K562 (cell line): Measurements from ENCODE around the gene MLXIPL. TPM values are rescaled to one million over a fixed set of nuclear protein-coding genes. Genes with fewer than 3 reads are reported as not detected.

ENCODE experiments used
- ARID2 ChIP-seq: fragments of 450-650 bp; IDR thresholded peaks from 2 replicates; pipeline ENCODE4 v1.6.1; 2017; ENCODE audit warnings: antibody characterized with exemption, mild to moderate bottlenecking
- ASH1L ChIP-seq: fragments of 450-650 bp; IDR thresholded peaks from 2 replicates; pipeline ENCODE4 v1.6.1; 2018; ENCODE audit warnings: borderline replicate concordance, mild to moderate bottlenecking, low read depth; ENCODE audit not compliant: partially characterized antibody
- C11orf30 ChIP-seq: fragments of 450-650 bp; IDR thresholded peaks from 2 replicates; pipeline ENCODE4 v1.6.1; 2016; ENCODE audit warnings: low read depth, mild to moderate bottlenecking
- DNMT1 ChIP-seq: fragments of 450-650 bp; IDR thresholded peaks from 2 replicates; pipeline ENCODE4 v1.6.1; 2016; ENCODE audit warnings: antibody characterized with exemption, mild to moderate bottlenecking
- ELF1 ChIP-seq: fragments of 200-800 bp; sonication (Bioruptor generic); IDR thresholded peaks from 2 replicates; pipeline ENCODE4 v1.6.1; 2016; ENCODE audit warnings: missing genetic modification characterization, missing compliant biosample characterization
- ETV6 ChIP-seq, 3 experiments: fragments of 150-350 bp in 1 of 3; sonication (generic) in 1 of 3; formaldehyde crosslinking in 1 of 3; IDR thresholded peaks; 2 replicates each; pipeline versions ENCODE4 v1.6.1 to v1.8.0; 2014 to 2022; ENCODE audit warnings: borderline replicate concordance in 2 of 3, low read depth in 2 of 3, antibody characterized with exemption in 1 of 3, low read length in 1 of 3, mild to moderate bottlenecking in 1 of 3, missing genetic modification reagents in 1 of 3
- HSF4 ChIP-seq: fragments of 250-450 bp; sonication (Bioruptor Pico); IDR thresholded peaks from 2 replicates; pipeline ENCODE4 v2.1.2; 2022; ENCODE audit warnings: mild to moderate bottlenecking, moderate library complexity, borderline replicate concordance
- MAFF ChIP-seq: IDR thresholded peaks from 2 replicates; pipeline ENCODE4 v1.6.1; 2012; ENCODE audit warnings: low read length, improper control_type of control experiment
- MTA1 ChIP-seq: fragments of 450-650 bp; IDR thresholded peaks from 2 replicates; pipeline ENCODE4 v1.6.1; 2017; ENCODE audit warnings: borderline replicate concordance
- MTF1 ChIP-seq: fragments of 250-450 bp; sonication (Bioruptor Pico); IDR thresholded peaks from 2 replicates; pipeline ENCODE4 v1.9.0; 2021; ENCODE audit warnings: moderate library complexity, mild to moderate bottlenecking, inconsistent platforms, borderline replicate concordance
- PML ChIP-seq: IDR thresholded peaks from 2 replicates; pipeline ENCODE4 v1.6.1; 2012; ENCODE audit warnings: low read length, inconsistent platforms
- POLR2AphosphoS2 ChIP-seq: IDR thresholded peaks from 2 replicates; pipeline ENCODE4 v1.6.1; 2012; ENCODE audit warnings: low read length, improper control_type of control experiment
- POU5F1 ChIP-seq: fragments of 150-350 bp; IDR thresholded peaks from 2 replicates; pipeline ENCODE4 v1.6.1; 2014; ENCODE audit warnings: borderline replicate concordance, low read length, low read depth, mild to moderate bottlenecking; ENCODE audit not compliant: partially characterized antibody
- RBM34 ChIP-seq: fragments of 200-400 bp; formaldehyde crosslinking; IDR thresholded peaks from 2 replicates; pipeline ENCODE4 v1.6.1; 2018; ENCODE audit warnings: low read length, borderline replicate concordance; ENCODE audit not compliant: insufficient read depth
- SP1 ChIP-seq: sonication (generic); formaldehyde crosslinking; IDR thresholded peaks from 2 replicates; pipeline ENCODE4 v1.8.1; 2022; ENCODE audit warnings: mild to moderate bottlenecking, missing genetic modification reagents
- STAT6 ChIP-seq: sonication (generic); formaldehyde crosslinking; IDR thresholded peaks from 2 replicates; pipeline ENCODE4 v1.8.1; 2023; ENCODE audit warnings: mild to moderate bottlenecking, missing genetic modification reagents
- TBL1XR1 ChIP-seq, 2 experiments: IDR thresholded peaks; 2 replicates each; pipeline ENCODE4 v1.6.1; 2012; ENCODE audit warnings: improper control_type of control experiment in 2 of 2, low read length in 2 of 2, mild to moderate bottlenecking in 1 of 2
- ZNF384 ChIP-seq: IDR thresholded peaks from 2 replicates; pipeline ENCODE4 v1.6.1; 2012; ENCODE audit warnings: low read depth, low read length, improper control_type of control experiment
- ZNF584 ChIP-seq: fragments of 200-800 bp; sonication (Bioruptor generic); IDR thresholded peaks from 2 replicates; pipeline ENCODE4 v1.6.1; 2016; ENCODE audit warnings: low read depth, mild to moderate bottlenecking, missing genetic modification characterization, missing compliant biosample characterization
- ZNF695 ChIP-seq: fragments of 450-650 bp; formaldehyde crosslinking; IDR thresholded peaks from 2 replicates; pipeline ENCODE4 v1.4.0; 2020; ENCODE audit warnings: mild to moderate bottlenecking, moderate library complexity
- polyA plus RNA-seq, 8 experiments: library from polyadenylated mRNA; depleted of rRNA in 4 of 8; stranded (reverse) in 5 of 8; unstranded in 3 of 8; fragments of >200 nt; fragmentation: Nextera tagmentation in 2 of 8; fragmentation: Illumina TruSeq in 1 of 8; extraction: Ambion mirVana in 2 of 8; extraction: Trizol in 1 of 8; gene quantifications; 2 replicates each; pipeline versions ENCODE4 v1.2.1 to v1.2.3, GENCODE V29; 2011 to 2014; ENCODE audit warnings: inconsistent platforms in 1 of 8, missing spikeins in 1 of 8
- total RNA-seq, 7 experiments: library from RNA; depleted of rRNA in 6 of 7; stranded (reverse); fragments of >200 nt in 6 of 7; fragmentation: Illumina TruSeq in 2 of 7; extraction: Trizol in 2 of 7; gene quantifications; 2 replicates each; pipeline versions ENCODE4 v1.2.1 to v1.2.3, GENCODE V29; 2011 to 2021; ENCODE audit warnings: low replicate concordance in 1 of 7
- TF ChIP-seq, protein P1 (sequence below): IDR thresholded peaks from 2 replicates; pipeline ENCODE4 v1.6.1; 2011; ENCODE audit warnings: borderline replicate concordance, low read depth, mild to moderate bottlenecking, moderate library complexity, low read length; ENCODE audit not compliant: insufficient read depth, poor library complexity, severe bottlenecking

MLXIPL gene
- total and polyA plus RNA-seq, 9 of the 15 experiments (the other 6 are each of a cell fraction or from before 2014, with no cell fraction given): 0.11 to 18.4 (median 1.4) TPM

- TF ChIP-seq ASH1L: no peak
- no peak for TF ChIP-seq MTF1 (CRISPR knock-in tag)
- TF ChIP-seq ZNF384: no peak
- no peak for TF ChIP-seq SP1 (CRISPR knock-in tag)
- TF ChIP-seq ETV6 (IDR thresholded peaks at IDR 0.05; ENCODE audit: borderline replicate concordance in 1 of 2, low read depth in 2 of 2, low read length in 1 of 2): no peak
- TF ChIP-seq ETV6 (CRISPR knock-in tag; IDR thresholded peaks at IDR 0.05; ENCODE audit: borderline replicate concordance): no peak
- TF ChIP-seq ELF1 (tag): no peak
- TF ChIP-seq POLR2AphosphoS2: no peak
- no peak for TF ChIP-seq C11orf30
- TF ChIP-seq, protein P1, sequence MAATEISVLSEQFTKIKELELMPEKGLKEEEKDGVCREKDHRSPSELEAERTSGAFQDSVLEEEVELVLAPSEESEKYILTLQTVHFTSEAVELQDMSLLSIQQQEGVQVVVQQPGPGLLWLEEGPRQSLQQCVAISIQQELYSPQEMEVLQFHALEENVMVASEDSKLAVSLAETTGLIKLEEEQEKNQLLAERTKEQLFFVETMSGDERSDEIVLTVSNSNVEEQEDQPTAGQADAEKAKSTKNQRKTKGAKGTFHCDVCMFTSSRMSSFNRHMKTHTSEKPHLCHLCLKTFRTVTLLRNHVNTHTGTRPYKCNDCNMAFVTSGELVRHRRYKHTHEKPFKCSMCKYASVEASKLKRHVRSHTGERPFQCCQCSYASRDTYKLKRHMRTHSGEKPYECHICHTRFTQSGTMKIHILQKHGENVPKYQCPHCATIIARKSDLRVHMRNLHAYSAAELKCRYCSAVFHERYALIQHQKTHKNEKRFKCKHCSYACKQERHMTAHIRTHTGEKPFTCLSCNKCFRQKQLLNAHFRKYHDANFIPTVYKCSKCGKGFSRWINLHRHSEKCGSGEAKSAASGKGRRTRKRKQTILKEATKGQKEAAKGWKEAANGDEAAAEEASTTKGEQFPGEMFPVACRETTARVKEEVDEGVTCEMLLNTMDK: no peak
- TF ChIP-seq PML: no peak
- TF ChIP-seq POU5F1: no peak
- TF ChIP-seq MTA1: no peak
- TF ChIP-seq ARID2: no peak
- no peak for TF ChIP-seq ZNF584
- TF ChIP-seq TBL1XR1 (IDR thresholded peaks at IDR 0.05; ENCODE audit: low read length in 2 of 2): no peak; a peak in 1 of 4 replicates
- no peak for TF ChIP-seq DNMT1
- no peak for TF ChIP-seq RBM34
- TF ChIP-seq MAFF: no peak
- TF ChIP-seq STAT6 (CRISPR knock-in tag): no peak
- no peak for TF ChIP-seq ZNF695 (CRISPR knock-in tag)
- TF ChIP-seq HSF4 (CRISPR knock-in tag): no peak
Observed at GRCh38 chr7:73622909-73623797, 1.2 kb downstream of the MLXIPL start (continued).
